ENCODE measurements around the gene SASH1. TPM values are rescaled to one million over a fixed set of nuclear protein-coding genes. Genes with fewer than 3 reads are reported as not detected.

SASH1 gene
- total RNA-seq, 2 donors from 2014 or later: 33.4 to 36.2 TPM

DNA sequence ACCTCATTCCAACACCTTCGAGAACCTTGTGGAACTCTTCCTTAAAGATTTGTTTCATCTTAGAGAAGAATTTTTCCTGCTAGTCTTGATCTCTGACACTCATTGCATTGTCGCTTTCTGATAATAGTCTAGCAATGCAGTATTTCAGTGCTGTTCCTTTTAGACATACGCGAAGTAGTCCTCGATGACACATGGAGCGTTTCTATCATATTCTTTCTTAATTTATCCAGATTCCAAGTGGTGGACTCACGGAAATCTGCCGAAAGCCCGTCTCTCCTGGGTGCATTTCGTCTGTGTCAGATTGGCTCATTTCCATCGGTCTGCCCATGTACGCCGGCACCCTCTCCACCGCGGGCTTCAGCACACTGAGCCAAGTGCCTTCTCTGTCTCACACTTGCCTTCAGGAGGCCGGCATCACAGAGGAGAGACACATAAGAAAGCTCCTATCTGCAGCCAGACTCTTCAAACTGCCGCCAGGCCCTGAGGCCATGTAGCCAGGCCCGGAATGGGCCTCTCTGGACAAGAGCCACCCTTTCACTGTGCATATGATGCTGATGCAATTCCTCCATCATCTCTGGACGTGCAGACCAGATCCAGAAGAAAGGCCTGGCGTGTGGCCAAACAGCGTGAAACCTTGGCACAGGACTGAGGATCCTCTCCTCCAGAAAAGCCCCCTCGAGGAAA lies 205.6 kb downstream of the SASH1 start:
- peak; percentile 54 to 70 for ATAC-seq
- intact Hi-C loops (cut with DNase I): no loop called here
- DNase-seq: peak; percentile 58

- DNase-seq (no peak), ATAC-seq (peak in 1 of 2 donors; percentile 20)
- intact Hi-C loops (cut with DNase I): no loop called here
These were observed 206.1 kb downstream of the SASH1 start for GRCh38 chr6:148548749-148549140.

DNA sequence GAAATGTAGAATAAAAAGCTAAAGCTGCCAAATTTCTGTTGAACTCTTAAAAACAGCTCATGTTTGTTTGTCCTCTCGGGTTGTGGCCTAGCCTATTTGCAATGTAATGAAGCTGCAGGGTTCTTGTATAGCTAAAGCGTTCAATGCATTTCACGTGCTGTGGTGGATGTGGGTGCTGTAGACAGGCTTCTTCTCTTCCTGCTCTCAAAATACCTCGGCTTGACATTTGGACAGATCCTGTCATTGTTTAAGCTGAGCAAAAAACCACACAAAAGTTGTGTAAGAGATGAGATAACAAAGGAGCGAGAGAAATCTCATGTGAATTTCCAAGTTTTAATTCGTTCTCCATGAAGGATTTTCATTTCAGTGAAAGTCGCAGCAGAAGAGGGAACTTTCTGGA lies 207.9 kb downstream of the SASH1 start:
- ATAC-seq (no peak), DNase-seq (no peak)
- intact Hi-C loops (cut with DNase I): no loop called here

DNA sequence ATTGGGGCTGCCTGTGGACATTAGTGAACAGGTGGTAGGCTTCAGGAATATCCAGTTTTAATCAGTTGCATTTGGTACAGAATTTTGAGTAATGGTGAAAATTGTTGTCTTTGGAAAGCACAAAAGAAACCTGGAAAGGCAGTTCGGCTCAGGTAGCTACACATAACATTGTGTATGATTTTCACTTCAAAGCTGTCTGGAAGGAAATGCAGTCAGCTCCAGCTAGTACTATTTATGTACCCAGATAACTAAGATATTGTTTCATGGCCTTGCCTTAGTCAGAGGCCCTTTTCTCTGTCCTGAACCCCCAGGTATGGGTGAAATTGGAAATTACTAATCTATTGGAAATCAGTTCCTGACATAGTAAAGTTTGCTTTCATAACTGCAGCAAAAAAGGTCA lies 208.6 kb downstream of the SASH1 start:
- no peak for DNase-seq
- intact Hi-C loops (cut with DNase I): no loop called here
- ATAC-seq: no peak

GRCh38 chr6:148556410-148556809 lies 213.8 kb downstream of the SASH1 start:
- ATAC-seq: no peak
- DNase-seq: no peak
- intact Hi-C loops (cut with DNase I): no loop called here

DNA sequence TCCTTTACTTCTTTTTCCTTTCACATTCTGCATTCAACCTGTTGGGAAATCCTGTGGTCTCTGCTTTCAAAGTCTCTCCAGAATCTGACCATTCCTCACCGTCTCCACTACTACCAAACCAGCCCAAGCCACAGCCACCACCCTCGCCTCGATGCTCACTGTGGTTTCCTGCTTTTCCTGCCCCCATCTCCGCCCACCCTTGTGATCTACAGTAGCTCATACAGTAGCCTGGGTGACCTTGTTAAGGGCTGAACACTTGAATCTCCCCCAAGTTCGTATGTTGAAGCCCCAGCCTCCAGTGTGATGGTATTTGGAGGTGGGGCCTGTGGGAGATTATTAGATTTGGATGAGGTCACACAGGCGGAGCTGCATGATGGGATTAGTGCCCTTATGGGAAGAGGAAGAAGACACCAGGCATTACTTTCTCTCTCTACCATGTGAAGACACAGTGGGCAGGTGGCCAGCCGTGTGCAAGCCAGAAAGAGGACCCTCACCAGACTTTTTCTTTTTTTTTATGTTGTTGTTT lies 215.2 kb downstream of the SASH1 start:
- DNase-seq (no peak), ATAC-seq (no peak)
- intact Hi-C loops (cut with DNase I): no loop called here

DNA sequence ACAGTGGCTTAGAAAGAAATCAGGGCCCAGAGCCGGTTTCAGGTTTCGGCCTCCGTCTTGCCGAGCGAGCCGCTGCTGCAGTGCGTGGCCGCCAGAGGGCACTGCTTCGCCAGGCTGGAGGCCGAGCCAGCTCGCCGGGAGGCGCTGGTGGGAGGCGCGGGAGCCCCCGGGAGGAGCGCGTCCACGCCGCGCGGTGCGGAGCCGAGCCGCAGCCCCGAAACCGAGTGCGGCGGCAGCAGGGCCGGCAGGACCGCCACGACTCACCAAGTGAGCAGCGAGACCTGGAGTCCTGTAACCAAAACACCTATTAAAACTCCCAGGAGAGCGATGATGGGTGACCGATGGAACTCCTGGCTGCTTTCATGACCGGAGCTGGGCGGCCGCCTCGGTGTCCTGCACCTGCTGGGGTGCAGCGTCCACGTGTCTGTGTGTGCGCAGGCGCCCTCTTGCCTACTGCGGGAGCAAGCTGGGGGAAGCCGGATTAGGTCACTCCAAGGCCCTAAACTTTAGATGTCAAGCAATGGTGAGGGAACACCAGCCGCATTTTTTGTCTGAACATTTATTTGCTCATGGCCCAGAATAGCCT lies 217.3 kb downstream of the SASH1 start:
- ATAC-seq (peak; percentile 89 to 90), DNase-seq (peak; percentile 80)
- intact Hi-C loops (cut with DNase I): loop anchor here in 1 of 2 donors (5.0 kb wide), 1 partner anchor 387 kb away; no protein-coding TSS in a partner anchor

- intact Hi-C loops (cut with DNase I): loop anchor here in 1 of 2 donors (5.0 kb wide), 1 partner anchor 386 kb away; no protein-coding TSS in a partner anchor
- DNase-seq: no peak
- ATAC-seq: no peak
These were observed 219.0 kb downstream of the SASH1 start for GRCh38 chr6:148561629-148562028.

- DNase-seq (no peak), ATAC-seq (no peak)
- intact Hi-C loops (cut with DNase I): loop anchor here in 1 of 2 donors (5.0 kb wide), 1 partner anchor 384 kb away; no protein-coding TSS in a partner anchor
These were observed 220.4 kb downstream of the SASH1 start for GRCh38 chr6:148563066-148563465.

DNA sequence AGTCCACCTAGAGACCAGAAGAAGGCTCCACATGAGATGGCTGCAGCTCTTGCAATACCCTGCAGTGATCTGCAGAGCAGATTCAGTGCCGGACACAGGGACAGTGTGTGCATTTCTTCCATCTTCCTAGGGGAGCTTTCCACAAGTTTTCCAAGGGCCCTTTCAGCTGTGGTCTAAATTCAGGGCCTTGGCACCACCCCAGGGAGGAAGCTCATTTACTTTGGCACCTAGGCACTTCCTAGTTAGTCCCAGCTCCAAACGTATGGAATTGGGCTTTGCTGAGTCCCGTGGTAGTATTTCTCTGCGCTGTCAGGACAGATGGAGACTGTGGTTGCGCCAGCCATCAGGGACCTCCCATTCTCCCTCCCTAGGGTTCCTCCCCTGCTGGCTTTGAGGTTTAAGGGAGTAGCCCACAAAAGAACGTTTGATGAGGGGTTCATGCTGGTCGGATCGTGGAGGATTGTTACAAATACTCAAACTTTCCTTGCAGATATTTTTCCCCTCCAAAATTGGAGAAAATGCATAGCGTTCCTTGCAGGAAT lies 221.9 kb downstream of the SASH1 start:
- intact Hi-C loops (cut with DNase I): loop anchor here in 1 of 2 donors (5.0 kb wide), 1 partner anchor 383 kb away; no protein-coding TSS in a partner anchor
- DNase-seq: no peak

GRCh38 chr6:148565321-148565926 lies 222.8 kb downstream of the SASH1 start:
- intact Hi-C loops (cut with DNase I): no loop called here

More for the DNA sequence above, 221.9 kb downstream of the SASH1 start:
- ATAC-seq: no peak

DNA sequence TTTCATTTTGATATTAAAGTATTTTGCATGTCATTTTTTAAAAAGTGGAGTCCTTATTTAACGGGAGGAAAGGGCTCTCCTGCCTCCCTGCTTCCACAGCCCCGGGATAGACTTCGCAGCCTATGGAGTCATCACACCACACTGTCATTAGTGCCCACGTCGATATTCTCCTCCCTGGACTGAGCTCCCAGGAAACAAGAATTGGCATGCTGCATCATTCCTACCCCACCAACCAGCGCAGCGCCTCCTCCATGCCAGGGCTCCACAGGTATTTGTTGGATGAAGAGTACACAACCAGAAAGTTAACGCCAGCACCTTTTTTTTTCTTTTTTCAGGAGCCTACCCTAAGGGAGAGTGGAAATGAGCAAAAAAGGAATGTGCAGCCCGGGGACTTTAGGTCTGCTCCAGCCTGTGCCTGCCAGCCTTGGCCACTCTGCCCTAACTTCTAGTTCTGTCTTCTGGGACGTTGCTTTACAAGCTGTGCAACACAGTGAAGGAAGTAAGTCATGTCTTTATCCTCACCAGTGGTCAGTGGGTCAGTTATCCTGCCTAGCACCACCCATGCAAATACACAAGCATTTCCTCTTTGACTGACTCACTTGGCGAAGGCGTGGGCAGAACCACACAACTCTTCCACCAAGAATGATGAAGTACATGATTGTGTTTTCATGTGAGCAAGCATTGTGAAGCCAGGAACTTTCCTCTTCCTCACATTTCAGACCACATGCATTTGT lies 223.5 kb downstream of the SASH1 start:
- peak; percentile 67 for DNase-seq
- intact Hi-C loops (cut with DNase I): no loop called here
- peak; percentile 63 to 93 for ATAC-seq

More at GRCh38 chr6:148565321-148565926, 222.8 kb downstream of the SASH1 start:
- ATAC-seq (peak; percentile 48 to 79), DNase-seq (peak; percentile 32)

- no peak for ATAC-seq
- no peak for DNase-seq
- intact Hi-C loops (cut with DNase I): no loop called here
These were observed 224.2 kb downstream of the SASH1 start for GRCh38 chr6:148566664-148567350.

DNA sequence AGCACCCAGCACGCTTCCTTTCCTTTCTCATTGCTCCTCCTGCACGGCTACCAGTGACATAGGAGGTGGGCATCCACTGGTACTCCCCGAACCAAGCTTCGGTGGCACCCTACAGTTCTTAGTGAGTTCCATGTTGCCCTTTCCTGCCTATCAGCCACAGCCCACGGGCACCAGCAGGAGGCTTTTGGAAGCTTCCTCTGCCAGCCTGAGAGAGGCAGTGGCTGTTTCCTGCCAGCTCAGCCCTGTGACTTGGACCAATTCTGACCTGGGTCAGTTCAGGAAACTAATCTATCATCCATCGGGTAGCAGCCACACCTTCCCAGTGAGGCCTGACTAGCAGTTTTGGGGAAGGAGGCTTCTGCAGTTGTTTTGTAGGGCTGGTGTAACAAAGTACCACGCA lies 227.8 kb downstream of the SASH1 start:
- ATAC-seq: no peak
- no peak for DNase-seq
- intact Hi-C loops (cut with DNase I): no loop called here

DNA sequence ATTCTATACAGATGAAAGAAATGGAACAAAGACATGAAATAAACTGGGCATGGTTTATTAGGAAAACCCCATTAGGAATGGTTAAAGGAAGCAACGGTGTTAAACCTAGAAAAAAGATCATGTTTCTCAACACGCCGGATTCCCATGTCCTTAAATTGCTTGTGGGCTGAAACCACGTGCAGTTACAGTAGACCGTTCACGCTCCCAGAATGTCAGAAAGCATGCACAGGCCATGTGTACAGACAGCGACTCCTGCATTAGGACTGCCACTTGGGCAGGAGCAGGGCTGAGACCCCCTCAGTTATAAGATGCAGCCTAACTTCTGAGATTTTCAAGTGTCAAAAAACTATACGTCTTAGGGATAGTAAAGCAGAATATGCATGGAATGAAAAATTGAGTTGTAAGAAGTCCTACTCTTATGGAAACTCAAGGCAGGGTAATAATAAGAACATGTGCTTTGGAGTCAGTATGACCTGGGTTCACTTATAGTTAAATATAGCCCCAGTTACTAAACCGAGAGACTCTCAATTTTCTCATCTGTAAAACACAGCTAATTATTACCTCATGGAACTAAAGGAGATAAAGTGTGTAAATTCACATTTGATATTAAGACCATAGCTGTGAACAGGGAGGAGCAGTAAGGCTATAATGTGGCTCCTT lies 230.2 kb downstream of the SASH1 start:
- no peak for ATAC-seq
- intact Hi-C loops (cut with DNase I): no loop called here
- DNase-seq: no peak

GRCh38 chr6:148573922-148574321 lies 231.3 kb downstream of the SASH1 start:
- ATAC-seq (no peak), DNase-seq (no peak)
- intact Hi-C loops (cut with DNase I): no loop called here

- ATAC-seq (peak; percentile 99 to 100), DNase-seq (peak; percentile 80)
- intact Hi-C loops (cut with DNase I): loop anchor here (2.0 to 5.0 kb wide), 2 partner anchors 367 to 369 kb away; no protein-coding TSS in a partner anchor
These were observed 235.2 kb downstream of the SASH1 start for GRCh38 chr6:148577687-148578488.

All from left cardiac atrium (tissue), 4 donors.